ENCODE measurements around the gene PISD. TPM values are rescaled to one million over a fixed set of nuclear protein-coding genes. Genes with fewer than 3 reads are reported as not detected.

The PISD gene
- total RNA-seq, 3 donors from 2014 or later (not counting 1 experiment from before 2014, with no cell fraction given), result 36.0 to 52.1 (median 47.8) TPM

GRCh38 chr22:31628362-31628761 lies 33.7 kb downstream of the PISD start:
- no peak for DNase-seq
- Mint-ChIP-seq H3K4me3 (peak overlapping the region; percentile 47), H3K27me3 (ENCODE audit: low read depth in 2 of 2) (no peaks in the 10 kb centered on the region), H3K36me3 (no peaks in the 10 kb centered on the region), H3K4me1 (peaks cover 38 to 53% of the 10 kb centered on the region in 2 donors), H3K9me3 (no peaks in the 10 kb centered on the region), H3K27ac (peak overlapping the region; percentile 80 to 93)
- intact Hi-C loops (cut with micrococcal nuclease), result no loop called here
- H3K4me3 ChIP-seq (ENCODE audit: low read length), result no peak overlapping the region
- H3K4me1 ChIP-seq (ENCODE audit: control insufficient read depth, insufficient read depth, low read length), result peaks cover 52% of the 10 kb centered on the region
- 100% methylated on average over 1 of the region's 1 CpG for WGBS (ENCODE audit: insufficient coverage)
- H3K9me3 ChIP-seq (ENCODE audit: control insufficient read depth, insufficient read depth, low read length), result no peaks in the 10 kb centered on the region
- ATAC-seq, result no peak
- H3K27me3 ChIP-seq (ENCODE audit: control insufficient read depth, insufficient read depth, low read length), result no peaks in the 10 kb centered on the region
- peaks cover 9% of the 10 kb centered on the region for H3K36me3 ChIP-seq (ENCODE audit: control insufficient read depth, insufficient read depth, low read length)
- no peak overlapping the region for H3K27ac ChIP-seq (ENCODE audit: low read length)
- no peak for TF ChIP-seq CTCF (IDR thresholded peaks at IDR 0.05)

- Histone ChIP-seq H3K4me1 (ENCODE audit: control insufficient read depth, insufficient read depth, low read length) (peaks cover 56% of the 10 kb centered on the region), H3K27ac (ENCODE audit: low read length) (no peak overlapping the region), H3K9me3 (ENCODE audit: control insufficient read depth, insufficient read depth, low read length) (no peaks in the 10 kb centered on the region), H3K27me3 (ENCODE audit: control insufficient read depth, insufficient read depth, low read length) (no peaks in the 10 kb centered on the region), H3K4me3 (ENCODE audit: low read length) (no peak overlapping the region), H3K36me3 (ENCODE audit: control insufficient read depth, insufficient read depth, low read length) (peaks cover 8% of the 10 kb centered on the region)
- TF ChIP-seq CTCF (IDR thresholded peaks at IDR 0.05), result no peak
- intact Hi-C loops (cut with micrococcal nuclease), result no loop called here
- Mint-ChIP-seq H3K36me3 (no peaks in the 10 kb centered on the region), H3K27me3 (ENCODE audit: low read depth in 2 of 2) (no peaks in the 10 kb centered on the region), H3K4me3 (no peak overlapping the region), H3K9me3 (no peaks in the 10 kb centered on the region), H3K27ac (peak overlapping the region; percentile 80 to 93), H3K4me1 (peaks cover 37 to 57% of the 10 kb centered on the region in 2 donors)
- DNase-seq, result no peak
- no peak for ATAC-seq
- WGBS (ENCODE audit: insufficient coverage), result 89% methylated on average over 8 of the region's 8 CpGs
Observed at GRCh38 chr22:31627223-31627731, 34.7 kb downstream of the PISD start.

- intact Hi-C loops (cut with micrococcal nuclease), result no loop called here
- Histone ChIP-seq H3K4me3 (ENCODE audit: low read length) (no peak overlapping the region), H3K4me1 (ENCODE audit: control insufficient read depth, insufficient read depth, low read length) (peaks cover 63% of the 10 kb centered on the region), H3K36me3 (ENCODE audit: control insufficient read depth, insufficient read depth, low read length) (peaks cover 8% of the 10 kb centered on the region), H3K9me3 (ENCODE audit: control insufficient read depth, insufficient read depth, low read length) (no peaks in the 10 kb centered on the region), H3K27ac (ENCODE audit: low read length) (no peak overlapping the region), H3K27me3 (ENCODE audit: control insufficient read depth, insufficient read depth, low read length) (no peaks in the 10 kb centered on the region)
- ATAC-seq (no peak), DNase-seq (no peak)
- Mint-ChIP-seq H3K4me1 (peaks cover 44 to 57% of the 10 kb centered on the region in 2 donors), H3K27ac (peak overlapping the region; percentile 80 to 93), H3K36me3 (no peaks in the 10 kb centered on the region), H3K4me3 (no peak overlapping the region), H3K9me3 (no peaks in the 10 kb centered on the region), H3K27me3 (ENCODE audit: low read depth in 2 of 2) (no peaks in the 10 kb centered on the region)
- 90% methylated on average over 15 of the region's 15 CpGs for WGBS (ENCODE audit: insufficient coverage)
- TF ChIP-seq CTCF (IDR thresholded peaks at IDR 0.05), result no peak
Observed at GRCh38 chr22:31626427-31627150, 35.4 kb downstream of the PISD start.

All from natural killer cell (primary cell).